B cell (primary cell): ENCODE data around the gene ROBO2. TPM values are rescaled to one million over a fixed set of nuclear protein-coding genes. Genes with fewer than 3 reads are reported as not detected.

ENCODE experiments used
- ATAC-seq: fragments of 200-7000 bp; cut with Tn5 transposase; one replicate; pipeline ENCODE4 v1.10.0; 2021; ENCODE audit warnings: low read depth, mild to moderate bottlenecking, moderate number of reproducible peaks, moderate library complexity
- CTCF ChIA-PET: fragments of 350-600 bp; sonication (Branson Sonifier 250); formaldehyde crosslinking; loops from one replicate; lab custom pipeline; 2021; ENCODE audit warnings: antibody characterized with exemption, inconsistent platforms; lab: Charles Lee
- POLR2A ChIA-PET: fragments of 350-600 bp; sonication (Branson Sonifier 250); formaldehyde crosslinking; loops from one replicate; lab custom pipeline; 2021; ENCODE audit warnings: antibody characterized with exemption; lab: Charles Lee
- DNase-seq: peaks from one replicate; pipeline ENCODE4 v3.0.0; 2013
- H2AFZ ChIP-seq: 2 replicates; pipeline ENCODE4 v1.6.1; 2012; ENCODE audit warnings: mild to moderate bottlenecking, low read depth, low read length; ENCODE audit not compliant: insufficient read depth, poor library complexity, severe bottlenecking
- H3K27ac ChIP-seq, 2 donors: 1 replicate in 1 of 2; 2 replicates in 1 of 2; pipeline ENCODE4 v1.5.1; 2012 to 2013; ENCODE audit warnings: low read length in 2 of 2, mild to moderate bottlenecking in 2 of 2, moderate library complexity in 1 of 2
- H3K27me3 ChIP-seq, 4 experiments: fragments of 200-600 bp in 1 of 4; sonication (generic) in 1 of 4; replicated peaks in 1 of 4; 1 replicate in 2 of 4; 2 replicates in 2 of 4; pipeline versions ENCODE4 v1.6.1 to v1.7.0; 2013 to 2016; ENCODE audit warnings: low read length in 3 of 4, mild to moderate bottlenecking in 2 of 4, mixed read lengths in 1 of 4, moderate library complexity in 1 of 4; ENCODE audit not compliant: insufficient read depth in 4 of 4, control insufficient read depth in 3 of 4; ENCODE audit errors: control extremely low read depth in 1 of 4
- H3K36me3 ChIP-seq, 2 experiments: replicated peaks in 1 of 2; 1 replicate in 1 of 2; 2 replicates in 1 of 2; pipeline versions ENCODE4 v1.6.1 to v1.7.1; 2013; ENCODE audit warnings: low read length in 1 of 2; ENCODE audit not compliant: insufficient read depth in 2 of 2, control insufficient read depth in 1 of 2; ENCODE audit errors: control extremely low read depth in 1 of 2, extremely low read depth in 1 of 2
- H3K4me1 ChIP-seq, 2 donors: fragments of 200-600 bp in 1 of 2; sonication (generic) in 1 of 2; 1 replicate in 1 of 2; 2 replicates in 1 of 2; pipeline versions ENCODE4 v1.5.1 to v1.6.1; 2013 to 2017; ENCODE audit warnings: low read length in 2 of 2; ENCODE audit not compliant: control insufficient read depth in 2 of 2, insufficient read depth in 2 of 2
- H3K4me2 ChIP-seq: replicated peaks from 2 replicates; pipeline ENCODE3; 2012; ENCODE audit warnings: mild to moderate bottlenecking, low read depth, low read length; ENCODE audit not compliant: poor library complexity, severe bottlenecking
- H3K4me3 ChIP-seq, 5 experiments: fragments of 200-600 bp in 1 of 5; sonication (generic) in 1 of 5; 1 replicate in 3 of 5; 2 replicates in 2 of 5; pipeline versions ENCODE4 v1.5.1 to v1.7.0; 2011 to 2016; ENCODE audit warnings: low read length in 4 of 5, mild to moderate bottlenecking in 4 of 5, low read depth in 2 of 5, control low read depth in 1 of 5, moderate library complexity in 1 of 5; ENCODE audit not compliant: insufficient read depth in 1 of 5; ENCODE audit errors: control extremely low read depth in 1 of 5, extremely low read depth in 1 of 5
- H3K79me2 ChIP-seq: fragments of 200-600 bp; sonication (generic); one replicate; pipeline ENCODE4 v1.6.0; 2016; ENCODE audit warnings: low read length; ENCODE audit not compliant: control insufficient read depth, insufficient read depth
- H3K9ac ChIP-seq: fragments of 200-600 bp; sonication (generic); 2 replicates; pipeline ENCODE4 v1.6.1; 2017; ENCODE audit warnings: mild to moderate bottlenecking, low read length, moderate library complexity
- H3K9me3 ChIP-seq, 3 donors: one replicate each; pipeline versions ENCODE4 v1.6.1 to v1.7.1; 2013; ENCODE audit warnings: low read length in 2 of 3; ENCODE audit not compliant: control insufficient read depth in 2 of 3, insufficient read depth in 1 of 3; ENCODE audit errors: control extremely low read depth in 1 of 3
- H4K20me1 ChIP-seq: 2 replicates; pipeline ENCODE4 v1.6.0; 2012; ENCODE audit warnings: mild to moderate bottlenecking, low read length; ENCODE audit not compliant: insufficient read depth, control insufficient read depth, poor library complexity, severe bottlenecking
- H3K27ac Mint-ChIP-seq: one replicate; pipeline ENCODE4 v1.8.0; 2021; ENCODE audit warnings: mixed read lengths
- H3K27me3 Mint-ChIP-seq: one replicate; pipeline ENCODE4 v1.8.0; 2021; ENCODE audit warnings: mixed read lengths
- H3K4me1 Mint-ChIP-seq: one replicate; pipeline ENCODE4 v1.8.0; 2021; ENCODE audit warnings: mixed read lengths
- H3K4me3 Mint-ChIP-seq: one replicate; pipeline ENCODE4 v1.8.0; 2021; ENCODE audit warnings: mixed read lengths
- H3K9me3 Mint-ChIP-seq: one replicate; pipeline ENCODE4 v1.8.0; 2022; ENCODE audit warnings: mixed read lengths; ENCODE audit not compliant: insufficient read depth
- EZH2 ChIP-seq: IDR thresholded peaks from 2 replicates; pipeline ENCODE4 v1.6.1; 2012; ENCODE audit warnings: borderline replicate concordance, low read depth, mild to moderate bottlenecking, moderate library complexity, low read length; ENCODE audit not compliant: insufficient read depth, poor library complexity, severe bottlenecking
- WGBS: methylation state at CpG from one replicate; pipeline ENCODE4 v1.1.5; 2013; ENCODE audit warnings: missing lambda C conversion rate; ENCODE audit not compliant: insufficient coverage; 5-methylcytosine and 5-hydroxymethylcytosine counted together
- intact Hi-C: fragments of 100-400 bp; cut with micrococcal nuclease; formaldehyde crosslinking; loops from one replicate; pipeline ENCODE4 v1.10.0; 2022
- polyA plus RNA-seq: library from polyadenylated mRNA; depleted of rRNA; stranded (reverse); fragments of >200 nt; gene quantifications from 2 replicates; pipeline ENCODE4 v1.2.3, GENCODE V29; 2012
- total RNA-seq, 2 donors: library from RNA; stranded (reverse); fragments of 120-200 nt in 1 of 2; gene quantifications; 1 replicate in 1 of 2; 2 replicates in 1 of 2; pipeline versions ENCODE4 v1.2.3 to v1.2.4, GENCODE V29; 2013 to 2022
- TF ChIP-seq, protein P1 (sequence below): fragments of 200-600 bp; IDR thresholded peaks from one replicate; pipeline ENCODE4 v1.8.0; 2022; ENCODE audit warnings: antibody characterized with exemption, mild to moderate bottlenecking

The ROBO2 gene
- total and polyA plus RNA-seq, 2 donors (not counting 1 experiment from before 2014, with no cell fraction given), result not detected

DNA sequence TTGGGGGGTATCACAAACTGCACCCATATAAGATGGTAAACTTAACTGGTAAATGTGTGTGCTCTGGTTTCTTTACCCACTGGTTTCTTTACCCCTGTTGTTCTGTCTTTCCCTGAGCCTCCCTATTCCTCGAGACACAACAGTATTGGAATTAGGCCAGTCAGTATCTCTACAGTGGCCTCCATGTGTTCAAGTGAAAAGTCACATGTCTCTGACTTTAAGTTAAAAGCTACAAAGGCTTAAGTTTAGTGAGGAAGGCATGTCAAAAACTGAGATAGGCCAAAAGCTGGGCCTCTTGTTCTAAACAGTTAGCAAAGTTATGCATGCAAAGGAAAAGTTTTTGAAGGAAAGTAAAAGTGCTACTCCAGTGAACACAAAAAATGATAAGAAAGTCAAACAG lies 513.3 kb downstream of the ROBO2 start:
- no peak overlapping the region for H3K9ac ChIP-seq
- no peak for DNase-seq
- H3K27me3 Mint-ChIP-seq, result no peaks in the 10 kb centered on the region
- intact Hi-C loops, result no loop called here
- ChIA-PET POLR2A (no interaction called here), CTCF (no interaction called here)
- TF ChIP-seq, protein P1, sequence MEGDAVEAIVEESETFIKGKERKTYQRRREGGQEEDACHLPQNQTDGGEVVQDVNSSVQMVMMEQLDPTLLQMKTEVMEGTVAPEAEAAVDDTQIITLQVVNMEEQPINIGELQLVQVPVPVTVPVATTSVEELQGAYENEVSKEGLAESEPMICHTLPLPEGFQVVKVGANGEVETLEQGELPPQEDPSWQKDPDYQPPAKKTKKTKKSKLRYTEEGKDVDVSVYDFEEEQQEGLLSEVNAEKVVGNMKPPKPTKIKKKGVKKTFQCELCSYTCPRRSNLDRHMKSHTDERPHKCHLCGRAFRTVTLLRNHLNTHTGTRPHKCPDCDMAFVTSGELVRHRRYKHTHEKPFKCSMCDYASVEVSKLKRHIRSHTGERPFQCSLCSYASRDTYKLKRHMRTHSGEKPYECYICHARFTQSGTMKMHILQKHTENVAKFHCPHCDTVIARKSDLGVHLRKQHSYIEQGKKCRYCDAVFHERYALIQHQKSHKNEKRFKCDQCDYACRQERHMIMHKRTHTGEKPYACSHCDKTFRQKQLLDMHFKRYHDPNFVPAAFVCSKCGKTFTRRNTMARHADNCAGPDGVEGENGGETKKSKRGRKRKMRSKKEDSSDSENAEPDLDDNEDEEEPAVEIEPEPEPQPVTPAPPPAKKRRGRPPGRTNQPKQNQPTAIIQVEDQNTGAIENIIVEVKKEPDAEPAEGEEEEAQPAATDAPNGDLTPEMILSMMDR, result no peak
- no peak for TF ChIP-seq EZH2
- no peaks in the 10 kb centered on the region for H3K4me1 ChIP-seq
- no peak for ATAC-seq
- no peak overlapping the region for H3K27ac Mint-ChIP-seq
- no peak overlapping the region for H2AFZ ChIP-seq
- no peak overlapping the region for H3K4me3 Mint-ChIP-seq
- no peaks in the 10 kb centered on the region for H3K27me3 ChIP-seq
- H3K79me2 ChIP-seq, result no peaks in the 10 kb centered on the region
- peaks cover 0 to 2% (median 0%) of the 10 kb centered on the region in 3 donors for H3K9me3 ChIP-seq
- no peaks in the 10 kb centered on the region for H3K36me3 ChIP-seq
- H4K20me1 ChIP-seq, result no peaks in the 10 kb centered on the region
- no peak overlapping the region for H3K27ac ChIP-seq
- H3K4me3 ChIP-seq, result no peak overlapping the region
- WGBS, result no CpG with 5 or more reads among the region's 1 CpG
- H3K4me1 Mint-ChIP-seq, result no peaks in the 10 kb centered on the region
- H3K9me3 Mint-ChIP-seq, result no peaks in the 10 kb centered on the region
- H3K4me2 ChIP-seq, result no peak overlapping the region

DNA sequence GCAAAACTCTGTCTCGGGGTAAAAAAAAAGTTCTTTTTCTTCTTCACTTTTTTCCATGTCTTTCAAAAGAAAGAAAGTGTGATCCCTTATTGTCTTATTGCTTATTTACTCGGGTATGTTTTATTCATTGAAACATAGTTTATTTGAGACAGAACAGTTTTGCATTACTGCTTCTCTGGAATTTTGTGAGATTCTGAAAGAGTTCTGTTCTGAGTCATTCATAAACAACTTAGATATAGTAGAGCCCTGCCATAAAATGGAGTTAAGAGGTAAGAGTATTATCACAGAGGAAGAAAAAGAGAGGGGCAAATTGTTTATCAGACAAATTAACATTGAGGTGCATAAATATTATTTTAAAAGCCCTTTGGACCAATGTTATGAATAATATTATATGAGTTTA lies 522.2 kb downstream of the ROBO2 start:
- H3K4me3 Mint-ChIP-seq, result no peak overlapping the region
- Histone ChIP-seq H3K4me1 (no peaks in the 10 kb centered on the region), H3K9ac (no peak overlapping the region), H3K27ac (no peak overlapping the region), H3K4me3 (no peak overlapping the region), H3K79me2 (no peaks in the 10 kb centered on the region), H3K4me2 (no peak overlapping the region), H3K27me3 (no peaks in the 10 kb centered on the region), H4K20me1 (no peaks in the 10 kb centered on the region), H3K36me3 (no peaks in the 10 kb centered on the region), H2AFZ (no peak overlapping the region), H3K9me3 (no peaks in the 10 kb centered on the region)
- intact Hi-C loops, result no loop called here
- WGBS, result no CpG with 5 or more reads among the region's 2 CpGs
- DNase-seq (no peak), ATAC-seq (no peak)
- no peak overlapping the region for H3K27ac Mint-ChIP-seq
- no peak for TF ChIP-seq EZH2
- TF ChIP-seq, protein P1, result no peak
- H3K4me1 Mint-ChIP-seq, result no peaks in the 10 kb centered on the region
- POLR2A ChIA-PET, result no interaction called here
- H3K27me3 Mint-ChIP-seq, result no peaks in the 10 kb centered on the region
- peaks cover 5% of the 10 kb centered on the region for H3K9me3 Mint-ChIP-seq
- CTCF ChIA-PET, result no interaction called here
